SK-N-MC (cell line): ENCODE results near the gene PNRC1.

Source experiments
- DNase-seq: peaks from one replicate; pipeline ENCODE4 v3.0.0-alpha.2; 2011; ENCODE audit warnings: low read depth, low spot score
- H3K27ac ChIP-seq: fragments of 200-600 bp; sonication (generic); 2 replicates; pipeline ENCODE4 v1.5.1; 2016; ENCODE audit warnings: mixed run types
- H3K36me3 ChIP-seq: fragments of 200-600 bp; sonication (generic); 2 replicates; pipeline ENCODE4 v1.6.1; 2017; ENCODE audit warnings: antibody characterized with exemption, low read length, mixed read lengths; ENCODE audit not compliant: insufficient read depth
- H3K4me3 ChIP-seq: fragments of 200-600 bp; sonication (generic); 2 replicates; pipeline ENCODE4 v1.5.1; 2016
- H3K9ac ChIP-seq: fragments of 200-600 bp; sonication (generic); 2 replicates; pipeline ENCODE4 v1.8.0; 2017; ENCODE audit warnings: mixed run types, mixed read lengths; ENCODE audit not compliant: insufficient read length
- H3K9me3 ChIP-seq: fragments of 200-600 bp; sonication (generic); 2 replicates; pipeline ENCODE4 v1.6.1; 2017; ENCODE audit warnings: low read depth, mild to moderate bottlenecking, antibody characterized with exemption, low read length, moderate library complexity, mixed read lengths
- EZH2 ChIP-seq: fragments of 200-600 bp; sonication (generic); IDR thresholded peaks from one replicate; pipeline ENCODE4 v1.6.1; 2017; ENCODE audit warnings: antibody characterized with exemption
- FOXP2 ChIP-seq: optimal IDR thresholded peaks from 2 replicates; pipeline ENCODE3; 2011; ENCODE audit warnings: mild to moderate bottlenecking, moderate library complexity; ENCODE audit not compliant: insufficient read depth; ENCODE audit errors: extremely low read length, control extremely low read depth
- POLR2AphosphoS5 ChIP-seq: IDR thresholded peaks from 2 replicates; pipeline ENCODE4 v1.6.1; 2012; ENCODE audit warnings: mild to moderate bottlenecking, low read depth, low read length, borderline replicate concordance

The PNRC1 gene

DNA sequence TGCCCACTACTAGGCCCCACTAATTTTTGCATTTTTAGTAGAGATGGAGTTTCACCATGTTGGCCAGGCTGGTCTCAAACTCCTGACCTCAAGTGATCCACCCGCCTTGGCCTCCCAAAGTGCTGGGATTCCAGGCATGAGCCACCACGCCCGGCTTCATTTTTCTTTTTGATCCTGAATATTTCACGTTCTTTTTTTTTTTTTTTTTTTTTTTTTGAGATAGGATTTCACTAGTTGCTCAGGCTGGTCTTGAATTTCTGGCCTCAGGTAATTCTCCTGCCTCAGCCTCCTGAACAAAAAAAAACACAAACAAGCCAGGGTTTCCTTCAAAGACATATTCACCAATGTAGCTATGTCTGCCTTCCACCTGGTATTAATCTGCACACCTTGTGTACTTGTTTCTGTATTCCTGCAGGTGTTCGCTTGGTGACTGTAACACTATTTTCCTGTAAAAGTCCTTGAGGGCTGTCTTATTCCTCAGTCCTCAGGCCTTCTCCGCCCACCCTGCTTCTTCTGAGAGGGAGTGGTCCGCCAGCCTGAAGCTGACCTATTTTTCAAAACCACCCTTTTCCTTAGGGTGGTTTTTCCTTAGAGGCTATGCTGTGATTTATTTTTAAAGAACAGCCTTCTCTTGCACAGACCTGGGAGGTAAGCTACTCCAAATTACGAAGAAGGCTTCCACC lies 36.1 kb upstream of the PNRC1 start:
- no peak overlapping the region for H3K27ac ChIP-seq
- H3K36me3 ChIP-seq: no peaks in the 10 kb centered on the region
- no peaks in the 10 kb centered on the region for H3K9me3 ChIP-seq
- DNase-seq: no peak
- H3K9ac ChIP-seq: no peak overlapping the region
- no peak for TF ChIP-seq FOXP2
- H3K4me3 ChIP-seq: no peak overlapping the region

DNA sequence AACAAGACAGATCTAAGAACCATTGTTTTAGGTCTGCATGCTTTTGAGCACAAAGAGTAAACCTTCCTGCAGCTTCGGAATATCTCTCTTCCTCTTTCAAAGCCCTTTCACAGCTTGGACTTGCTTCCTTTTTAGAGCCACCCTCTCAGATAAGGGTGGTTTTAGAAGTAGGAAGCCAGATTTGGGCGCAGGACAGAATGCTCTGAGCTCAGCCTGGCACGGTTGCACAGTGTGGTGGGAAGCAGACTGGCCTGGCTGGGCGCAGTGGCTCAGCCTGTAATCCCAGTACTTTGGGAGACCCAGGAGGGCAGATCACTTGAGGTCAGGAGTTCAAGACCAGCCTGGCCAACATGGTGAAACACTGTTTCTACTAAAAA lies 35.6 kb upstream of the PNRC1 start:
- Histone ChIP-seq H3K36me3 (no peaks in the 10 kb centered on the region), H3K27ac (no peak overlapping the region), H3K4me3 (no peak overlapping the region), H3K9ac (no peak overlapping the region), H3K9me3 (no peaks in the 10 kb centered on the region)
- TF ChIP-seq POLR2AphosphoS5 (no peak), FOXP2 (no peak), EZH2 (no peak)
- no peak for DNase-seq

DNA sequence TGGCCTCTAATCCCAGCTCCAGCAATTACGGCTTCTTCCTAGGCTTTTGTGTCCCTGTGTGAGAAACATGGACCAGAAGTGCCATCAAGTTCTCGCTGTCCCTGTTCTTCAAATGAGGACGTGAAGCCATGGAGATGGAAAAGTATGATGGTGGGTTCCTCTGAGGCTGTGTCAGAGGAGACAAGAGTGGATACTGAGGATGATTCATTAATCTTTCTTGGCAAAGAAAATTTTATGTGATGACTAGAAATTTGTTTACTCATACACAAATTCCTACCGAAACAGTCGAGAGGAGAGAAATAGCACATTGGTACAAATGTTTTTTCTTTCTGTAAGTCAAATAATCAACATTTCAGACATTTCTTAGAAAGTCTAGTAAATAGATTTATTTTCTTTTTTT lies 35.0 kb upstream of the PNRC1 start:
- TF ChIP-seq FOXP2: no peak
- no peaks in the 10 kb centered on the region for H3K36me3 ChIP-seq
- no peak overlapping the region for H3K27ac ChIP-seq
- no peaks in the 10 kb centered on the region for H3K9me3 ChIP-seq
- no peak overlapping the region for H3K9ac ChIP-seq
- H3K4me3 ChIP-seq: no peak overlapping the region
- no peak for DNase-seq

DNA sequence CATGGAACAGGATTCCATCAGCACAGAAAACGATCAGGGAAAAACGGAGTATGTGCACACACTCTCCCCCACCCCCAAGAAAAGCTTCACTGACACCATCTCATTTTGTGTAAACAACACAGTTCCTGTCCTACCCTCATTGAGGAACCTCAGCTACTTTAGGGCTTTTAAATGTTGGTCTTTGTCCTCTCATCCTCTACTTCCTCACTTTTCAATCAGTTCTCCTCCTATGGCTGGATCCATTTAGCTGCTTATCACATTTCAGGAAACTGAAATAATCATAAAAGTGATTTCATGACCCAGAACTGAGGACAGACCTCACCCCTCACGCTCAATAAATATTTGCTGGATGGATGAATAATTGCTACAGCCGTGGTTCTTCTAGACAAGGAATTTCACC lies 33.1 kb upstream of the PNRC1 start:
- no peaks in the 10 kb centered on the region for H3K36me3 ChIP-seq
- no peak overlapping the region for H3K27ac ChIP-seq
- no peaks in the 10 kb centered on the region for H3K9me3 ChIP-seq
- DNase-seq: no peak
- H3K9ac ChIP-seq: no peak overlapping the region
- TF ChIP-seq EZH2 (no peak), FOXP2 (no peak), POLR2AphosphoS5 (no peak)
- no peak overlapping the region for H3K4me3 ChIP-seq

DNA sequence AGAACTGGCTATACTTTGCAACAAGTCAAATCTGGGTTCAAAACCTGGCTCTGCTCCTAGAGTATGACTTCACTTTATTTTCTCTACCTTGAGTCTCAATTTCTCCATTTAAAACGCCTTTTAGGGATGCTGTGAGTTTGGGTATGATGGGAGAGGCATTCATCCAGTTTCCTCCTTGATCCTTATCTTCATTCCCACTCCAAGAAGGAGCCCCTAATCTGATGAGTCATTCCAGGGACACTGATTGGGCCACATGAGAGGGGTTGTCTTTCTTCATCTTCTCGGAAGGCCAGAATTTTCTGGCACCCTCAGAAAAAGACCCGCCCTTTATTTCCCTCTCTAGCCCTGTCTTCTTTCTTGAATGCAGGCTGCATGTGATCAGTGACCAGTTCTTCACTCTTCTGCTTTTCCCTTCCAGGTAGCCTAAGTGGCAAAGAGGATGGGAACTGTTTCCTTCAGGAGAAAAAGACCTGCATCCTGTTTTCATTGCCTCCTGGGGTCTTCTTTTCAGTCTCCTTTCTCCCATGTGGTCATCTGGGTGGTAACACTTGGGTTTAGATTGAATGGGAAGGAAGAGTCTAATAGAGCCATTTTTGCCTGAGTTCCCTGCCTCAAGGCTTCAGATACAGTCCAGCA lies 32.1 kb upstream of the PNRC1 start:
- H3K36me3 ChIP-seq: no peaks in the 10 kb centered on the region
- no peak for DNase-seq
- TF ChIP-seq EZH2 (no peak), FOXP2 (no peak), POLR2AphosphoS5 (no peak)
- H3K9ac ChIP-seq: no peak overlapping the region
- no peaks in the 10 kb centered on the region for H3K9me3 ChIP-seq
- H3K27ac ChIP-seq: no peak overlapping the region
- H3K4me3 ChIP-seq: no peak overlapping the region

DNA sequence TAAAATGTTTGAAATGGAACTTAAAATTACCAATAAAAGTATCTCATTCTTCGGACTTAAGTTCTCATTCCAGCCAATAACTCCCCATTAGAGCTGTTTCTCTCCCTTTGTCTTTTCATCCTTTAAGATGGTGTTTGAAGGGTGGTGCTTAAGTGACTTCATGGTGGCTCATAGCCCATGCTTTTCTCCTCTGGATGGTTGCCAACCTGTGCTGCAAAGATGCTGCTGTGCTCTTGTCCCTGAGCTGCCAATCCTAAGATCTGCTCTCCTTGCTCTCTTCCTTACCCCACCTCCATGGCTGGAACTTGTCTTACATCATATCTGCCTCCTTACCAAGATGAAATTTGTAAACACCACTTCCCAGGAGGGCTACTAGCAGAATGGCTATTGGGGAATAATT lies 31.6 kb upstream of the PNRC1 start:
- DNase-seq: no peak

DNA sequence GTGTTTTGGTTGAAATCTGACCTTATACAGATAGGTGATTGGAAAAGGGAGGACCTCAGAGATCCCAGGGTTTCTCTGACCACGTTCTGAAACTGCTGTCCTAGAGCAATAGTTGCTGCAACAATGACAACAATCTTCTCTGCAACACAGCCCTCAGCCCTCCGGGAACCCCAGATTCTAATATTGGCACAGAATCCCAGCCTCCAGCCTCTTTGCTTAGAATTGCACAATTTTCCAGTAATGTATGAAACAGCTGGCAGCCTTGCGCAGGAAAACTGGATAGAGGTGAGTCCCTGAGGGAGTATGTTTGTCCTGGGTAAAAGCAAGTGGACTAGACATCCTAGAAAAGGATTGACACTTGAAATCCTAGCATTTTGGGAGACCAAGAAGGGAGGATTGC lies 30.4 kb upstream of the PNRC1 start:
- no peak overlapping the region for H3K27ac ChIP-seq
- no peak for TF ChIP-seq FOXP2
- TF ChIP-seq EZH2: no peak

More for the DNA sequence above, 31.6 kb upstream of the PNRC1 start:
- no peak for TF ChIP-seq POLR2AphosphoS5
- no peak for TF ChIP-seq FOXP2
- TF ChIP-seq EZH2: no peak
- no peaks in the 10 kb centered on the region for H3K36me3 ChIP-seq
- no peaks in the 10 kb centered on the region for H3K9me3 ChIP-seq
- no peak overlapping the region for H3K4me3 ChIP-seq
- H3K9ac ChIP-seq: no peak overlapping the region
- H3K27ac ChIP-seq: no peak overlapping the region

DNA sequence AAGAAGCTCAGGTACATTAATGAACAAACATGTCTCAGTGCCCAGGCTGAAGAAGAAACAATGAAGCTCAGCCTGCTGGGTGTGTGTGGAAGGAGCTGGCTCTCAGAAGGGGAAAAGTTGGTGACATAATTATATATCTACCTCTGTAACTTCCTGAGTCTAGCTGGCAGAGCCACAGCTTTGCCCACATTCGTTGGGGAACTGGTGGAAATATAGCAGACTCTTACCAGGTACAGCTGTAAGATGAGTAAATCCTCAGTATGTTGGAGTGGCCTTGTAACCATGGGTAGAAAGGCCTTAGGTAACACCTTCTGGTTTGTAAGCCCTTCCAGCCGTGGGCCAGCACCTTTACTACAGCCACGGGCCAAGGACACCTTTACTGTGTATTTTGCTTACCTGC lies 29.9 kb upstream of the PNRC1 start:
- DNase-seq: no peak
- no peak overlapping the region for H3K9ac ChIP-seq
- H3K36me3 ChIP-seq: no peaks in the 10 kb centered on the region
- no peak overlapping the region for H3K27ac ChIP-seq
- 0 out of 2 replicates have a peak, but pooled peaks cover 5% of the 10 kb centered on the region for H3K9me3 ChIP-seq
- no peak overlapping the region for H3K4me3 ChIP-seq
- TF ChIP-seq EZH2: no peak
- TF ChIP-seq POLR2AphosphoS5: no peak
- no peak for TF ChIP-seq FOXP2

More for the DNA sequence above, 30.4 kb upstream of the PNRC1 start:
- no peak overlapping the region for H3K4me3 ChIP-seq
- no peak for DNase-seq
- 0 out of 2 replicates have a peak, but pooled peaks cover 5% of the 10 kb centered on the region for H3K9me3 ChIP-seq
- H3K9ac ChIP-seq: no peak overlapping the region
- H3K36me3 ChIP-seq: no peaks in the 10 kb centered on the region

DNA sequence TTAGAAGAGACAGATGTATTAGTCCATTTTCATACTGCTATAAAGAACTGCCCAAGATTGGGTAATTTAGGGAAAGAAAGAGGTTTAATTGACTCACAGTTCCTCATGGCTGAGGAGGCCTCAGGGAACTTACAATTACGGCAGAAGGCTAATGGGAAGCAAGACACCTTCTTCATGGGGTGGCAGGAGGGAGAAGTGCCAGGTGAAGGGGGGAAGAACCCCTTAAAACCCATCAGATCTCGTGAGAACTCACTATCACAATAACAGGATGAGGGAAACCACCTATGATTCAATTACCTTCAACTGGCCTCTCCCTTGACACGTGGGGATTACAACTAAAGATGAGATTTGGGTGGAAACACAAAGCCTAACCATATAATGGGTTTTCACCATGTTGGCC lies 28.9 kb upstream of the PNRC1 start:
- no peaks in the 10 kb centered on the region for H3K36me3 ChIP-seq

More for the DNA sequence above, 28.9 kb upstream of the PNRC1 start:
- H3K9me3 ChIP-seq: 0 out of 2 replicates have a peak, but pooled peaks cover 5% of the 10 kb centered on the region
- no peak overlapping the region for H3K27ac ChIP-seq
- no peak for TF ChIP-seq FOXP2
- no peak for TF ChIP-seq POLR2AphosphoS5
- H3K9ac ChIP-seq: no peak overlapping the region
- DNase-seq: no peak
- no peak overlapping the region for H3K4me3 ChIP-seq
